HEK293 (cell line): ENCODE measurements around the gene IPO13.
A peak's percentile ranks its signal among the peaks of the same experiment; 100 is the strongest.

Experiments
- CTCF ChIA-PET: fragments of 350-600 bp; formaldehyde crosslinking; extraction: SDS; loops from one replicate; lab custom pipeline; 2021; ENCODE audit warnings: antibody characterized with exemption; lab: Yijun Ruan, JAX
- POLR2A ChIA-PET: fragments of 300-600 bp; formaldehyde crosslinking; extraction: SDS; loops from one replicate; lab custom pipeline; 2020; ENCODE audit warnings: antibody characterized with exemption, inconsistent platforms; lab: Yijun Ruan, JAX
- H3K27ac ChIP-seq: fragments of 200-500 bp; sonication (Bioruptor generic); 2 replicates; pipeline ENCODE4 v1.5.1; 2014; ENCODE audit warnings: low read depth, low read length, control low read depth, inconsistent platforms; ENCODE audit errors: extremely low read depth
- H3K36me3 ChIP-seq, 2 experiments: fragments of 200-500 bp in 1 of 2; sonication (Bioruptor generic) in 1 of 2; 1 replicate in 1 of 2; 2 replicates in 1 of 2; pipeline ENCODE4 v1.5.1; 2014 to 2017; ENCODE audit warnings: inconsistent platforms in 2 of 2, low read length in 2 of 2; ENCODE audit not compliant: control insufficient read depth in 2 of 2, insufficient read depth in 1 of 2
- H3K4me1 ChIP-seq: fragments of 200-500 bp; sonication (Bioruptor generic); 2 replicates; pipeline ENCODE4 v1.5.1; 2014; ENCODE audit warnings: mild to moderate bottlenecking, low read length, inconsistent platforms; ENCODE audit not compliant: control insufficient read depth, insufficient read depth
- H3K4me3 ChIP-seq: 2 replicates; pipeline ENCODE4 v1.5.1; 2011; ENCODE audit warnings: low read depth, mild to moderate bottlenecking, control low read depth, low read length, moderate library complexity
- H3K9me3 ChIP-seq: fragments of 200-500 bp; sonication (Bioruptor generic); 2 replicates; pipeline ENCODE4 v1.5.1; 2014; ENCODE audit warnings: low read depth, low read length, inconsistent platforms; ENCODE audit not compliant: control insufficient read depth, insufficient read depth
- GFI1B ChIP-seq: fragments of 450-650 bp; formaldehyde crosslinking; IDR thresholded peaks from 2 replicates; pipeline ENCODE4 v1.5.1; 2016; ENCODE audit warnings: missing biosample characterization, missing genetic modification characterization
- IKZF3 ChIP-seq: fragments of 450-650 bp; IDR thresholded peaks from 2 replicates; pipeline ENCODE4 v1.5.0; 2018; ENCODE audit warnings: missing biosample characterization, mild to moderate bottlenecking, missing genetic modification characterization, moderate library complexity
- KLF17 ChIP-seq: fragments of 450-650 bp; formaldehyde crosslinking; IDR thresholded peaks from 2 replicates; pipeline ENCODE4 v1.5.1; 2016; ENCODE audit warnings: missing biosample characterization, missing genetic modification characterization
- KLF8 ChIP-seq: fragments of 450-650 bp; formaldehyde crosslinking; IDR thresholded peaks from 2 replicates; pipeline ENCODE4 v1.5.1; 2016; ENCODE audit warnings: missing biosample characterization, missing genetic modification characterization
- PATZ1 ChIP-seq: fragments of 450-650 bp; formaldehyde crosslinking; IDR thresholded peaks from 2 replicates; pipeline ENCODE4 v1.5.1; 2016; ENCODE audit warnings: missing biosample characterization, missing genetic modification characterization
- ZBTB20 ChIP-seq: fragments of 450-650 bp; formaldehyde crosslinking; IDR thresholded peaks from 2 replicates; pipeline ENCODE4 v1.5.1; 2016; ENCODE audit warnings: missing biosample characterization, missing genetic modification characterization
- ZBTB8A ChIP-seq: fragments of 450-650 bp; formaldehyde crosslinking; IDR thresholded peaks from 2 replicates; pipeline ENCODE4 v1.5.1; 2016; ENCODE audit warnings: missing biosample characterization, missing genetic modification characterization
- ZNF112 ChIP-seq: fragments of 450-650 bp; formaldehyde crosslinking; IDR thresholded peaks from 2 replicates; pipeline ENCODE4 v1.5.0; 2017; ENCODE audit warnings: missing biosample characterization, missing genetic modification characterization
- ZNF114 ChIP-seq: fragments of 450-650 bp; formaldehyde crosslinking; IDR thresholded peaks from 2 replicates; pipeline ENCODE4 v1.5.0; 2017; ENCODE audit warnings: missing biosample characterization, missing genetic modification characterization
- ZNF132 ChIP-seq: fragments of 450-650 bp; formaldehyde crosslinking; IDR thresholded peaks from 2 replicates; pipeline ENCODE4 v1.5.1; 2017; ENCODE audit warnings: missing biosample characterization, missing genetic modification characterization, borderline replicate concordance
- ZNF148 ChIP-seq: fragments of 450-650 bp; formaldehyde crosslinking; IDR thresholded peaks from 2 replicates; pipeline ENCODE4 v1.5.0; 2017; ENCODE audit warnings: missing biosample characterization, missing genetic modification characterization, borderline replicate concordance
- ZNF266 ChIP-seq: fragments of 450-650 bp; formaldehyde crosslinking; IDR thresholded peaks from 2 replicates; pipeline ENCODE4 v1.5.1; 2016; ENCODE audit warnings: missing biosample characterization, missing genetic modification characterization, low read depth
- ZNF335 ChIP-seq: fragments of 450-650 bp; formaldehyde crosslinking; conservative IDR thresholded peaks from 2 replicates; pipeline ENCODE4 v1.5.1; 2016; ENCODE audit warnings: missing biosample characterization, missing genetic modification characterization
- ZNF423 ChIP-seq: fragments of 450-650 bp; formaldehyde crosslinking; IDR thresholded peaks from 2 replicates; pipeline ENCODE4 v1.5.1; 2016; ENCODE audit warnings: missing biosample characterization, missing genetic modification characterization
- ZNF426 ChIP-seq: fragments of 450-650 bp; formaldehyde crosslinking; IDR thresholded peaks from 2 replicates; pipeline ENCODE4 v1.5.1; 2017; ENCODE audit warnings: missing biosample characterization, missing genetic modification characterization, mild to moderate bottlenecking, inconsistent platforms, moderate library complexity
- ZNF449 ChIP-seq: fragments of 450-650 bp; formaldehyde crosslinking; IDR thresholded peaks from 2 replicates; pipeline ENCODE4 v1.5.1; 2017; ENCODE audit warnings: missing biosample characterization, mild to moderate bottlenecking, missing genetic modification characterization, moderate library complexity
- ZNF473 ChIP-seq: fragments of 450-650 bp; formaldehyde crosslinking; IDR thresholded peaks from 2 replicates; pipeline ENCODE4 v1.5.1; 2017; ENCODE audit warnings: missing biosample characterization, missing genetic modification characterization
- ZNF510 ChIP-seq: fragments of 450-650 bp; formaldehyde crosslinking; IDR thresholded peaks from 2 replicates; pipeline ENCODE4 v1.5.1; 2018; ENCODE audit warnings: mild to moderate bottlenecking, missing genetic modification characterization, missing biosample characterization; ENCODE audit not compliant: insufficient replicate concordance
- ZNF561 ChIP-seq: fragments of 450-650 bp; IDR thresholded peaks from 2 replicates; pipeline ENCODE4 v1.5.1; 2018; ENCODE audit warnings: missing biosample characterization, missing genetic modification characterization, borderline replicate concordance
- ZNF623 ChIP-seq: fragments of 450-650 bp; formaldehyde crosslinking; IDR thresholded peaks from 2 replicates; pipeline ENCODE4 v1.5.1; 2016; ENCODE audit warnings: missing biosample characterization, missing genetic modification characterization
- ZNF639 ChIP-seq: fragments of 450-650 bp; formaldehyde crosslinking; IDR thresholded peaks from 2 replicates; pipeline ENCODE4 v1.5.1; 2016; ENCODE audit warnings: missing biosample characterization, missing genetic modification characterization
- ZNF660 ChIP-seq: fragments of 450-650 bp; IDR thresholded peaks from 2 replicates; pipeline ENCODE4 v1.5.1; 2018; ENCODE audit warnings: missing biosample characterization, mild to moderate bottlenecking, missing genetic modification characterization
- ZNF692 ChIP-seq: fragments of 450-650 bp; formaldehyde crosslinking; IDR thresholded peaks from 2 replicates; pipeline ENCODE4 v1.5.1; 2016; ENCODE audit warnings: missing biosample characterization, missing genetic modification characterization
- ZSCAN30 ChIP-seq: fragments of 450-650 bp; IDR thresholded peaks from 2 replicates; pipeline ENCODE4 v1.5.1; 2018; ENCODE audit warnings: missing biosample characterization, mild to moderate bottlenecking, missing genetic modification characterization, moderate library complexity
- ZSCAN4 ChIP-seq: fragments of 450-650 bp; formaldehyde crosslinking; IDR thresholded peaks from 2 replicates; pipeline ENCODE4 v1.5.1; 2017; ENCODE audit warnings: missing biosample characterization, missing genetic modification characterization

Gene IPO13

GRCh38 chr1:43933386-43934100, 13.2 kb upstream of the IPO13 start, which contains the start of gene ARTN:
Gene ARTN, plus strand, starts transcription at chr1:43933801. Its CDS starts 1,856 bp downstream, at chr1:43935657.
- POLR2A ChIA-PET, result interaction anchor here (0.9 to 1.2 kb wide), 2 partner anchors 14 to 170 kb away, joined by 3 read pairs; partner anchors contain the start of gene IPO13
- CTCF ChIA-PET, result interaction anchor here (0.6 to 12.4 kb wide), 26 partner anchors 7 to 519 kb away, joined by 3 to 555 read pairs (median 6); partner anchors contain the start of gene IPO13
- Histone ChIP-seq H3K27ac (peak within 1 kb of the TSS; percentile 7; the same call in 1 of the 2 replicates), H3K4me3 (peak within 1 kb of the TSS; percentile 35), H3K4me1 (peaks cover 3% of the 10 kb centered on the region; the same call in 1 of the 2 replicates), H3K36me3 (peaks cover 0 to 9% of the 10 kb centered on the region in 2 experiments; a peak in 1 of 3 replicates), H3K9me3 (no peaks in the 10 kb centered on the region)
- TF ChIP-seq ZNF449 (tag by site-specific recombination) (0 out of 2 replicates have a peak, but pooled peaks have one; percentile 40), ZNF335 (peak; percentile 93), ZNF660 (tag by site-specific recombination) (peak; percentile 61; the same call in 1 of the 2 replicates), ZNF639 (tag by site-specific recombination) (no peak), ZBTB20 (tag by site-specific recombination) (peak; percentile 46), ZNF510 (tag by site-specific recombination) (no peak), ZNF426 (tag by site-specific recombination) (no peak), ZNF692 (tag by site-specific recombination) (peak; percentile 57), ZNF148 (tag by site-specific recombination) (no peak), ZNF423 (tag by site-specific recombination) (no peak), ZNF132 (no peak), ZBTB8A (tag by site-specific recombination) (peak; percentile 45), IKZF3 (tag by site-specific recombination) (peak; percentile 73; the same call in 1 of the 2 replicates), ZNF473 (tag by site-specific recombination) (no peak), ZNF266 (tag by site-specific recombination) (no peak), ZNF561 (tag by site-specific recombination) (peak; percentile 37; the same call in 1 of the 2 replicates), KLF17 (tag by site-specific recombination) (0 out of 2 replicates have a peak, but pooled peaks have one; percentile 43), ZNF623 (tag by site-specific recombination) (no peak), GFI1B (tag by site-specific recombination) (no peak), KLF8 (tag by site-specific recombination) (peak; percentile 89), ZSCAN30 (tag by site-specific recombination) (0 out of 2 replicates have a peak, but pooled peaks have one; percentile 60), PATZ1 (tag by site-specific recombination) (peak; percentile 94), ZNF114 (no peak), ZNF112 (tag by site-specific recombination) (no peak), ZSCAN4 (tag by site-specific recombination) (no peak)
